ENCODE measurements around the gene L3MBTL3.
"Not testable (repeated sequence)": the region's sequence is repeated elsewhere in the genome, so short reads cannot be mapped to it uniquely, and the experiment has no call there.

Gene L3MBTL3

GRCh38 chr6:130116273-130116672 lies 97.9 kb downstream of the L3MBTL3 start:
- Histone ChIP-seq H3K4me2 (ENCODE audit: low read depth, low read length, poor library complexity, severe bottlenecking) (no peak overlapping the region), H3K9me2 (replicated peaks; ENCODE audit: insufficient read depth, low read length) (no peaks in the 10 kb centered on the region), H4K20me1 (ENCODE audit: low read depth, low read length) (no peaks in the 10 kb centered on the region), H3K4me3 (ENCODE audit: insufficient read depth, low read length, poor library complexity, severe bottlenecking) (no peak overlapping the region), H3K79me2 (ENCODE audit: insufficient read depth, low read length) (no peaks in the 10 kb centered on the region), H3K27me3 (ENCODE audit: low read length) (no peaks in the 10 kb centered on the region), H3K9me3 (ENCODE audit: insufficient read depth, low read length) (no peaks in the 10 kb centered on the region), H2AFZ (ENCODE audit: low read depth, low read length, severe bottlenecking) (no peak overlapping the region), H3K9ac (ENCODE audit: low read length) (no peak overlapping the region), H3F3A (ENCODE audit: insufficient read depth) (no peaks in the 10 kb centered on the region), H3K36me3 (ENCODE audit: low read length) (no peaks in the 10 kb centered on the region), H3K27ac (ENCODE audit: low read depth, low read length) (no peak overlapping the region)
- no peak for TF ChIP-seq CTCF (IDR thresholded peaks at IDR 0.05; ENCODE audit: insufficient read depth, low read length, poor library complexity, severe bottlenecking)
- no peak for TF ChIP-seq EZH2phosphoT487 (conservative IDR thresholded peaks at IDR 0.05; ENCODE audit: low read length)

- not testable (repeated sequence) for H3K36me3 ChIP-seq (ENCODE audit: low read length); H3K4me2 ChIP-seq (ENCODE audit: low read depth, low read length, poor library complexity, severe bottlenecking); H3K27ac ChIP-seq (ENCODE audit: low read depth, low read length); H3K79me2 ChIP-seq (ENCODE audit: insufficient read depth, low read length); H3K4me3 ChIP-seq (ENCODE audit: insufficient read depth, low read length, poor library complexity, severe bottlenecking); H3F3A ChIP-seq (ENCODE audit: insufficient read depth); H4K20me1 ChIP-seq (ENCODE audit: low read depth, low read length); H3K9ac ChIP-seq (ENCODE audit: low read length); H3K27me3 ChIP-seq (ENCODE audit: low read length); H3K9me3 ChIP-seq (ENCODE audit: insufficient read depth, low read length); H3K9me2 ChIP-seq (replicated peaks; ENCODE audit: insufficient read depth, low read length); H2AFZ ChIP-seq (ENCODE audit: low read depth, low read length, severe bottlenecking)
Measured at GRCh38 chr6:130117187-130117701, 98.9 kb downstream of the L3MBTL3 start.

GRCh38 chr6:130118236-130118635 lies 99.9 kb downstream of the L3MBTL3 start:
- Histone ChIP-seq H3K9me3 (ENCODE audit: insufficient read depth, low read length) (no peaks in the 10 kb centered on the region), H3K4me3 (ENCODE audit: insufficient read depth, low read length, poor library complexity, severe bottlenecking) (no peak overlapping the region), H3K4me2 (ENCODE audit: low read depth, low read length, poor library complexity, severe bottlenecking) (no peak overlapping the region), H3K9ac (ENCODE audit: low read length) (no peak overlapping the region), H2AFZ (ENCODE audit: low read depth, low read length, severe bottlenecking) (no peak overlapping the region), H3K36me3 (ENCODE audit: low read length) (no peaks in the 10 kb centered on the region), H4K20me1 (ENCODE audit: low read depth, low read length) (no peaks in the 10 kb centered on the region), H3K79me2 (ENCODE audit: insufficient read depth, low read length) (no peaks in the 10 kb centered on the region), H3K9me2 (replicated peaks; ENCODE audit: insufficient read depth, low read length) (no peaks in the 10 kb centered on the region), H3K27me3 (ENCODE audit: low read length) (no peaks in the 10 kb centered on the region), H3K27ac (ENCODE audit: low read depth, low read length) (no peak overlapping the region), H3F3A (ENCODE audit: insufficient read depth) (no peaks in the 10 kb centered on the region)
- TF ChIP-seq CTCF (IDR thresholded peaks at IDR 0.05; ENCODE audit: insufficient read depth, low read length, poor library complexity, severe bottlenecking) (no peak), EZH2phosphoT487 (conservative IDR thresholded peaks at IDR 0.05; ENCODE audit: low read length) (no peak)

GRCh38 chr6:130119211-130119610 lies 100.8 kb downstream of the L3MBTL3 start:
- H3K9me2 ChIP-seq (replicated peaks; ENCODE audit: insufficient read depth, low read length): no peaks in the 10 kb centered on the region
- H3K4me3 ChIP-seq (ENCODE audit: insufficient read depth, low read length, poor library complexity, severe bottlenecking): no peak overlapping the region
- TF ChIP-seq EZH2phosphoT487 (conservative IDR thresholded peaks at IDR 0.05; ENCODE audit: low read length) (no peak), CTCF (IDR thresholded peaks at IDR 0.05; ENCODE audit: insufficient read depth, low read length, poor library complexity, severe bottlenecking) (no peak)

More at GRCh38 chr6:130119211-130119610, 100.8 kb downstream of the L3MBTL3 start:
- no peaks in the 10 kb centered on the region for H3K9me3 ChIP-seq (ENCODE audit: insufficient read depth, low read length)
- H4K20me1 ChIP-seq (ENCODE audit: low read depth, low read length): no peaks in the 10 kb centered on the region
- no peak overlapping the region for H3K27ac ChIP-seq (ENCODE audit: low read depth, low read length)
- H2AFZ ChIP-seq (ENCODE audit: low read depth, low read length, severe bottlenecking): no peak overlapping the region
- no peak overlapping the region for H3K9ac ChIP-seq (ENCODE audit: low read length)
- H3K4me2 ChIP-seq (ENCODE audit: low read depth, low read length, poor library complexity, severe bottlenecking): no peak overlapping the region
- H3K36me3 ChIP-seq (ENCODE audit: low read length): no peaks in the 10 kb centered on the region
- H3K79me2 ChIP-seq (ENCODE audit: insufficient read depth, low read length): no peaks in the 10 kb centered on the region
- H3K27me3 ChIP-seq (ENCODE audit: low read length): no peaks in the 10 kb centered on the region
- H3F3A ChIP-seq (ENCODE audit: insufficient read depth): no peaks in the 10 kb centered on the region

Measured in SU-DHL-6 (cell line).